GM23338 (cell line): ENCODE results near the gene GUCY1B1. TPM values are rescaled to one million over a fixed set of nuclear protein-coding genes. Genes with fewer than 3 reads are reported as not detected.

Experiments used
- ATAC-seq: fragments of 200-7000 bp; cut with Tn5 transposase; 3 replicates; pipeline ENCODE4 v1.9.1; 2020
- DNase-seq: peaks from one replicate; pipeline ENCODE4 v3.0.0-alpha.2; 2015; ENCODE audit warnings: low spot score
- H2AFZ ChIP-seq: fragments of 200-600 bp; sonication (generic); 2 replicates; pipeline ENCODE4 v1.8.0; 2016; ENCODE audit warnings: antibody characterized with exemption, mild to moderate bottlenecking, moderate library complexity
- H3F3A ChIP-seq: fragments of 200-600 bp; sonication (generic); replicated peaks from 2 replicates; pipeline ENCODE4 v1.8.0; 2017; ENCODE audit warnings: antibody characterized with exemption, mixed run types, low read depth
- H3K27ac ChIP-seq: fragments of 200-600 bp; sonication (generic); 2 replicates; pipeline ENCODE4 v1.6.1; 2016; ENCODE audit warnings: low read depth
- H3K27me3 ChIP-seq: fragments of 200-600 bp; sonication (generic); 2 replicates; pipeline ENCODE4 v1.8.0; 2016; ENCODE audit warnings: mild to moderate bottlenecking, mixed run types, moderate library complexity; ENCODE audit not compliant: insufficient read depth
- H3K36me3 ChIP-seq: fragments of 200-600 bp; sonication (generic); 2 replicates; pipeline ENCODE4 v1.8.0; 2016; ENCODE audit warnings: mild to moderate bottlenecking; ENCODE audit not compliant: insufficient read depth
- H3K4me1 ChIP-seq: fragments of 200-600 bp; sonication (generic); 2 replicates; pipeline ENCODE4 v1.8.0; 2016; ENCODE audit warnings: mild to moderate bottlenecking, moderate library complexity; ENCODE audit not compliant: insufficient read depth
- H3K4me2 ChIP-seq: fragments of 200-600 bp; sonication (generic); 2 replicates; pipeline ENCODE4 v1.7.1; 2017; ENCODE audit warnings: mixed run types
- H3K4me3 ChIP-seq: fragments of 200-600 bp; sonication (generic); 2 replicates; pipeline ENCODE4 v1.6.1; 2016; ENCODE audit warnings: mixed run types
- H3K79me2 ChIP-seq: fragments of 200-600 bp; sonication (generic); replicated peaks from 2 replicates; pipeline ENCODE4 v1.8.0; 2017; ENCODE audit warnings: mild to moderate bottlenecking; ENCODE audit not compliant: insufficient read depth
- H3K9me2 ChIP-seq: fragments of 200-600 bp; sonication (generic); 2 replicates; pipeline ENCODE4 v1.8.0; 2017; ENCODE audit not compliant: insufficient read depth
- H4K20me1 ChIP-seq: fragments of 200-600 bp; sonication (generic); replicated peaks from 2 replicates; pipeline ENCODE4 v1.8.0; 2017; ENCODE audit warnings: mild to moderate bottlenecking; ENCODE audit not compliant: insufficient read depth
- H3K27ac Mint-ChIP-seq: 2 replicates; pipeline ENCODE4 v1.8.0; 2020; ENCODE audit warnings: inconsistent platforms, mild to moderate bottlenecking, moderate library complexity, mixed read lengths
- H3K27me3 Mint-ChIP-seq: 3 replicates; pipeline ENCODE4 v1.8.0; 2022; ENCODE audit warnings: low read depth, mild to moderate bottlenecking, moderate library complexity, mixed read lengths, inconsistent platforms; ENCODE audit not compliant: insufficient read depth, poor library complexity
- H3K36me3 Mint-ChIP-seq: 3 replicates; pipeline ENCODE4 v1.8.0; 2021; ENCODE audit warnings: low read depth, mild to moderate bottlenecking, inconsistent platforms, moderate library complexity, mixed read lengths
- H3K4me1 Mint-ChIP-seq: 3 replicates; pipeline ENCODE4 v1.8.0; 2020; ENCODE audit warnings: mild to moderate bottlenecking, inconsistent platforms, mixed read lengths
- H3K4me3 Mint-ChIP-seq: 3 replicates; pipeline ENCODE4 v1.8.0; 2021; ENCODE audit warnings: moderate library complexity, mild to moderate bottlenecking, inconsistent platforms, mixed read lengths
- H3K9me3 Mint-ChIP-seq: 3 replicates; pipeline ENCODE4 v1.8.0; 2020; ENCODE audit warnings: moderate library complexity, mild to moderate bottlenecking, inconsistent platforms, mixed read lengths
- CREB1 ChIP-seq: fragments of 250-450 bp; sonication (Bioruptor Pico); IDR thresholded peaks from 2 replicates; pipeline ENCODE4 v1.5.0; 2020; ENCODE audit warnings: low read depth, mild to moderate bottlenecking, moderate library complexity
- EZH2 ChIP-seq: fragments of 200-600 bp; sonication (generic); IDR thresholded peaks from one replicate; pipeline ENCODE4 v1.8.0; 2017; ENCODE audit warnings: antibody characterized with exemption, mild to moderate bottlenecking, low read depth; ENCODE audit not compliant: unreplicated experiment
- EZH2phosphoT487 ChIP-seq: fragments of 200-600 bp; sonication (generic); IDR thresholded peaks from one replicate; pipeline ENCODE4 v1.8.1; 2018; ENCODE audit warnings: antibody characterized with exemption; ENCODE audit not compliant: unreplicated experiment
- JUNB ChIP-seq: IDR thresholded peaks from one replicate; pipeline ENCODE4 v1.6.1; 2016; ENCODE audit warnings: antibody characterized with exemption; ENCODE audit not compliant: unreplicated experiment
- NANOG ChIP-seq: IDR thresholded peaks from 2 replicates; pipeline ENCODE4 v1.6.1; 2016; ENCODE audit warnings: antibody characterized with exemption, borderline replicate concordance
- POLR2AphosphoS5 ChIP-seq: IDR thresholded peaks from 2 replicates; pipeline ENCODE4 v1.6.1; 2016; ENCODE audit warnings: antibody characterized with exemption, low read depth
- STAT1 ChIP-seq: IDR thresholded peaks from one replicate; pipeline ENCODE4 v1.6.1; 2016; ENCODE audit warnings: antibody characterized with exemption; ENCODE audit not compliant: unreplicated experiment
- ZNF114 ChIP-seq: fragments of 250-450 bp; sonication (Bioruptor Pico); IDR thresholded peaks from 2 replicates; pipeline ENCODE4 v1.5.0; 2020; ENCODE audit warnings: mild to moderate bottlenecking, moderate library complexity
- ZNF331 ChIP-seq: fragments of 250-450 bp; sonication (Bioruptor Pico); IDR thresholded peaks from 2 replicates; pipeline ENCODE4 v1.5.0; 2020; ENCODE audit warnings: low read depth, mild to moderate bottlenecking, moderate library complexity
- polyA plus RNA-seq: library from polyadenylated mRNA; unstranded; fragments of >200 nt; fragmentation: Nextera tagmentation; extraction: Ambion mirVana; gene quantifications from 2 replicates; pipeline ENCODE4 v1.2.1, GENCODE V29; 2016
- total RNA-seq: library from RNA; depleted of rRNA; stranded (reverse); fragments of >200 nt; shearing (Covaris generic); gene quantifications from 2 replicates; pipeline ENCODE4 v1.2.3, GENCODE V29; 2014
- TF ChIP-seq, protein P1 (sequence below), 2 experiments: fragments of 200-600 bp in 1 of 2; sonication (generic) in 1 of 2; conservative IDR thresholded peaks; 2 replicates each; pipeline versions ENCODE4 v1.5.1 to v1.6.1; 2016 to 2017; ENCODE audit warnings: antibody characterized with exemption in 2 of 2, low read depth in 2 of 2, mild to moderate bottlenecking in 2 of 2, moderate library complexity in 1 of 2
- TF ChIP-seq, protein P2 (sequence below): IDR thresholded peaks from 2 replicates; pipeline ENCODE4 v1.6.1; 2016; ENCODE audit warnings: antibody characterized with exemption
- TF ChIP-seq, protein P3 (sequence below): IDR thresholded peaks from one replicate; pipeline ENCODE4 v1.6.1; 2018; ENCODE audit warnings: antibody characterized with exemption; ENCODE audit not compliant: unreplicated experiment
- TF ChIP-seq, protein P4 (sequence below): fragments of 250-450 bp; sonication (Bioruptor Pico); IDR thresholded peaks from 2 replicates; pipeline ENCODE4 v1.5.0; 2020; ENCODE audit warnings: mild to moderate bottlenecking, moderate library complexity

Gene GUCY1B1
- total and polyA plus RNA-seq, 2 experiments from 2014 or later = 2.6 to 4.3 TPM

DNA sequence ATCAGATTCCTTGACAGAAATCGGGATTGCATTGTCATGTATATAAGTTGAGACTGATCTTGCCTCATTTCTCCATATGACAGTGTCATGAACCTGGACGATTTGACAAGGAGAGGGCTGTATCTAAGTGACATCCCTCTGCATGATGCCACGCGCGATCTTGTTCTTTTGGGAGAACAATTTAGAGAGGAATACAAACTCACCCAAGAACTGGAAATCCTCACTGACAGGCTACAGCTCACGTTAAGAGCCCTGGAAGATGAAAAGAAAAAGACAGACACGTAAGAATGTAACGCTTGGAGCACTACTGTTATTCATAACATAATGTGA, 40.9 kb downstream of the GUCY1B1 start:
- Histone ChIP-seq H3K4me2 (no peak overlapping the region), H3K79me2 (no peaks in the 10 kb centered on the region), H3K27me3 (no peaks in the 10 kb centered on the region), H2AFZ (no peak overlapping the region), H3K36me3 (no peaks in the 10 kb centered on the region), H3K9me2 (no peaks in the 10 kb centered on the region), H3K4me3 (no peak overlapping the region), H3K4me1 (no peaks in the 10 kb centered on the region), H4K20me1 (no peaks in the 10 kb centered on the region), H3F3A (no peaks in the 10 kb centered on the region), H3K27ac (no peak overlapping the region)
- Mint-ChIP-seq H3K4me1 (peaks cover 4% of the 10 kb centered on the region; the same call in 1 of the 3 replicates), H3K27ac (no peak overlapping the region), H3K27me3 (no peaks in the 10 kb centered on the region), H3K36me3 (no peaks in the 10 kb centered on the region), H3K4me3 (no peak overlapping the region), H3K9me3 (no peaks in the 10 kb centered on the region)
- DNase-seq = no peak
- no peak for ATAC-seq
- TF ChIP-seq, protein P1, sequence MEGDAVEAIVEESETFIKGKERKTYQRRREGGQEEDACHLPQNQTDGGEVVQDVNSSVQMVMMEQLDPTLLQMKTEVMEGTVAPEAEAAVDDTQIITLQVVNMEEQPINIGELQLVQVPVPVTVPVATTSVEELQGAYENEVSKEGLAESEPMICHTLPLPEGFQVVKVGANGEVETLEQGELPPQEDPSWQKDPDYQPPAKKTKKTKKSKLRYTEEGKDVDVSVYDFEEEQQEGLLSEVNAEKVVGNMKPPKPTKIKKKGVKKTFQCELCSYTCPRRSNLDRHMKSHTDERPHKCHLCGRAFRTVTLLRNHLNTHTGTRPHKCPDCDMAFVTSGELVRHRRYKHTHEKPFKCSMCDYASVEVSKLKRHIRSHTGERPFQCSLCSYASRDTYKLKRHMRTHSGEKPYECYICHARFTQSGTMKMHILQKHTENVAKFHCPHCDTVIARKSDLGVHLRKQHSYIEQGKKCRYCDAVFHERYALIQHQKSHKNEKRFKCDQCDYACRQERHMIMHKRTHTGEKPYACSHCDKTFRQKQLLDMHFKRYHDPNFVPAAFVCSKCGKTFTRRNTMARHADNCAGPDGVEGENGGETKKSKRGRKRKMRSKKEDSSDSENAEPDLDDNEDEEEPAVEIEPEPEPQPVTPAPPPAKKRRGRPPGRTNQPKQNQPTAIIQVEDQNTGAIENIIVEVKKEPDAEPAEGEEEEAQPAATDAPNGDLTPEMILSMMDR (conservative IDR thresholded peaks at IDR 0.05; ENCODE audit: low read depth in 2 of 2) = no peak
- TF ChIP-seq STAT1 = no peak
- no peak for TF ChIP-seq CREB1 (CRISPR knock-in tag)
- no peak for TF ChIP-seq EZH2phosphoT487
- TF ChIP-seq POLR2AphosphoS5 = no peak
- no peak for TF ChIP-seq EZH2
- TF ChIP-seq ZNF331 (CRISPR knock-in tag) = no peak
- TF ChIP-seq, protein P2, sequence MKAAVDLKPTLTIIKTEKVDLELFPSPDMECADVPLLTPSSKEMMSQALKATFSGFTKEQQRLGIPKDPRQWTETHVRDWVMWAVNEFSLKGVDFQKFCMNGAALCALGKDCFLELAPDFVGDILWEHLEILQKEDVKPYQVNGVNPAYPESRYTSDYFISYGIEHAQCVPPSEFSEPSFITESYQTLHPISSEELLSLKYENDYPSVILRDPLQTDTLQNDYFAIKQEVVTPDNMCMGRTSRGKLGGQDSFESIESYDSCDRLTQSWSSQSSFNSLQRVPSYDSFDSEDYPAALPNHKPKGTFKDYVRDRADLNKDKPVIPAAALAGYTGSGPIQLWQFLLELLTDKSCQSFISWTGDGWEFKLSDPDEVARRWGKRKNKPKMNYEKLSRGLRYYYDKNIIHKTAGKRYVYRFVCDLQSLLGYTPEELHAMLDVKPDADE = no peak
- TF ChIP-seq, protein P3, sequence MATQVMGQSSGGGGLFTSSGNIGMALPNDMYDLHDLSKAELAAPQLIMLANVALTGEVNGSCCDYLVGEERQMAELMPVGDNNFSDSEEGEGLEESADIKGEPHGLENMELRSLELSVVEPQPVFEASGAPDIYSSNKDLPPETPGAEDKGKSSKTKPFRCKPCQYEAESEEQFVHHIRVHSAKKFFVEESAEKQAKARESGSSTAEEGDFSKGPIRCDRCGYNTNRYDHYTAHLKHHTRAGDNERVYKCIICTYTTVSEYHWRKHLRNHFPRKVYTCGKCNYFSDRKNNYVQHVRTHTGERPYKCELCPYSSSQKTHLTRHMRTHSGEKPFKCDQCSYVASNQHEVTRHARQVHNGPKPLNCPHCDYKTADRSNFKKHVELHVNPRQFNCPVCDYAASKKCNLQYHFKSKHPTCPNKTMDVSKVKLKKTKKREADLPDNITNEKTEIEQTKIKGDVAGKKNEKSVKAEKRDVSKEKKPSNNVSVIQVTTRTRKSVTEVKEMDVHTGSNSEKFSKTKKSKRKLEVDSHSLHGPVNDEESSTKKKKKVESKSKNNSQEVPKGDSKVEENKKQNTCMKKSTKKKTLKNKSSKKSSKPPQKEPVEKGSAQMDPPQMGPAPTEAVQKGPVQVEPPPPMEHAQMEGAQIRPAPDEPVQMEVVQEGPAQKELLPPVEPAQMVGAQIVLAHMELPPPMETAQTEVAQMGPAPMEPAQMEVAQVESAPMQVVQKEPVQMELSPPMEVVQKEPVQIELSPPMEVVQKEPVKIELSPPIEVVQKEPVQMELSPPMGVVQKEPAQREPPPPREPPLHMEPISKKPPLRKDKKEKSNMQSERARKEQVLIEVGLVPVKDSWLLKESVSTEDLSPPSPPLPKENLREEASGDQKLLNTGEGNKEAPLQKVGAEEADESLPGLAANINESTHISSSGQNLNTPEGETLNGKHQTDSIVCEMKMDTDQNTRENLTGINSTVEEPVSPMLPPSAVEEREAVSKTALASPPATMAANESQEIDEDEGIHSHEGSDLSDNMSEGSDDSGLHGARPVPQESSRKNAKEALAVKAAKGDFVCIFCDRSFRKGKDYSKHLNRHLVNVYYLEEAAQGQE = no peak
- TF ChIP-seq ZNF114 = no peak
- no peak for TF ChIP-seq NANOG
- TF ChIP-seq, protein P4, sequence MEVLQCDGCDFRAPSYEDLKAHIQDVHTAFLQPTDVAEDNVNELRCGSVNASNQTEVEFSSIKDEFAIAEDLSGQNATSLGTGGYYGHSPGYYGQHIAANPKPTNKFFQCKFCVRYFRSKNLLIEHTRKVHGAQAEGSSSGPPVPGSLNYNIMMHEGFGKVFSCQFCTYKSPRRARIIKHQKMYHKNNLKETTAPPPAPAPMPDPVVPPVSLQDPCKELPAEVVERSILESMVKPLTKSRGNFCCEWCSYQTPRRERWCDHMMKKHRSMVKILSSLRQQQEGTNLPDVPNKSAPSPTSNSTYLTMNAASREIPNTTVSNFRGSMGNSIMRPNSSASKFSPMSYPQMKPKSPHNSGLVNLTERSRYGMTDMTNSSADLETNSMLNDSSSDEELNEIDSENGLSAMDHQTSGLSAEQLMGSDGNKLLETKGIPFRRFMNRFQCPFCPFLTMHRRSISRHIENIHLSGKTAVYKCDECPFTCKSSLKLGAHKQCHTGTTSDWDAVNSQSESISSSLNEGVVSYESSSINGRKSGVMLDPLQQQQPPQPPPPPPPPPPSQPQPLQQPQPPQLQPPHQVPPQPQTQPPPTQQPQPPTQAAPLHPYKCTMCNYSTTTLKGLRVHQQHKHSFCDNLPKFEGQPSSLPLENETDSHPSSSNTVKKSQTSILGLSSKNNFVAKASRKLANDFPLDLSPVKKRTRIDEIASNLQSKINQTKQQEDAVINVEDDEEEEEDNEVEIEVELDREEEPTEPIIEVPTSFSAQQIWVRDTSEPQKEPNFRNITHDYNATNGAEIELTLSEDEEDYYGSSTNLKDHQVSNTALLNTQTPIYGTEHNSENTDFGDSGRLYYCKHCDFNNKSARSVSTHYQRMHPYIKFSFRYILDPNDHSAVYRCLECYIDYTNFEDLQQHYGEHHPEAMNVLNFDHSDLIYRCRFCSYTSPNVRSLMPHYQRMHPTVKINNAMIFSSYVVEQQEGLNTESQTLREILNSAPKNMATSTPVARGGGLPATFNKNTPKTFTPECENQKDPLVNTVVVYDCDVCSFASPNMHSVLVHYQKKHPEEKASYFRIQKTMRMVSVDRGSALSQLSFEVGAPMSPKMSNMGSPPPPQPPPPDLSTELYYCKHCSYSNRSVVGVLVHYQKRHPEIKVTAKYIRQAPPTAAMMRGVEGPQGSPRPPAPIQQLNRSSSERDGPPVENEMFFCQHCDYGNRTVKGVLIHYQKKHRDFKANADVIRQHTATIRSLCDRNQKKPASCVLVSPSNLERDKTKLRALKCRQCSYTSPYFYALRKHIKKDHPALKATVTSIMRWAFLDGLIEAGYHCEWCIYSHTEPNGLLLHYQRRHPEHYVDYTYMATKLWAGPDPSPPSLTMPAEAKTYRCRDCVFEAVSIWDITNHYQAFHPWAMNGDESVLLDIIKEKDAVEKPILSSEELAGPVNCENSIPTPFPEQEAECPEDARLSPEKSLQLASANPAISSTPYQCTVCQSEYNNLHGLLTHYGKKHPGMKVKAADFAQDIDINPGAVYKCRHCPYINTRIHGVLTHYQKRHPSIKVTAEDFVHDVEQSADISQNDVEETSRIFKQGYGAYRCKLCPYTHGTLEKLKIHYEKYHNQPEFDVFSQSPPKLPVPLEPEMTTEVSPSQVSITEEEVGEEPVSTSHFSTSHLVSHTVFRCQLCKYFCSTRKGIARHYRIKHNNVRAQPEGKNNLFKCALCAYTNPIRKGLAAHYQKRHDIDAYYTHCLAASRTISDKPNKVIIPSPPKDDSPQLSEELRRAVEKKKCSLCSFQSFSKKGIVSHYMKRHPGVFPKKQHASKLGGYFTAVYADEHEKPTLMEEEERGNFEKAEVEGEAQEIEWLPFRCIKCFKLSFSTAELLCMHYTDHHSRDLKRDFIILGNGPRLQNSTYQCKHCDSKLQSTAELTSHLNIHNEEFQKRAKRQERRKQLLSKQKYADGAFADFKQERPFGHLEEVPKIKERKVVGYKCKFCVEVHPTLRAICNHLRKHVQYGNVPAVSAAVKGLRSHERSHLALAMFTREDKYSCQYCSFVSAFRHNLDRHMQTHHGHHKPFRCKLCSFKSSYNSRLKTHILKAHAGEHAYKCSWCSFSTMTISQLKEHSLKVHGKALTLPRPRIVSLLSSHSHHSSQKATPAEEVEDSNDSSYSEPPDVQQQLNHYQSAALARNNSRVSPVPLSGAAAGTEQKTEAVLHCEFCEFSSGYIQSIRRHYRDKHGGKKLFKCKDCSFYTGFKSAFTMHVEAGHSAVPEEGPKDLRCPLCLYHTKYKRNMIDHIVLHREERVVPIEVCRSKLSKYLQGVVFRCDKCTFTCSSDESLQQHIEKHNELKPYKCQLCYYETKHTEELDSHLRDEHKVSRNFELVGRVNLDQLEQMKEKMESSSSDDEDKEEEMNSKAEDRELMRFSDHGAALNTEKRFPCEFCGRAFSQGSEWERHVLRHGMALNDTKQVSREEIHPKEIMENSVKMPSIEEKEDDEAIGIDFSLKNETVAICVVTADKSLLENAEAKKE = no peak
- no peak for TF ChIP-seq JUNB
